HG03066 (cell line): ENCODE results near the gene GOLGA3.
A peak's percentile ranks its signal among the peaks of the same experiment; 100 is the strongest.
"Not testable (repeated sequence)": the region's sequence is repeated elsewhere in the genome, so short reads cannot be mapped to it uniquely, and the experiment has no call there.

Experiments used
- ATAC-seq: cut with Tn5 transposase; IDR thresholded peaks from one replicate; pipeline ENCODE4 v1.9.1; 2021; ENCODE audit warnings: low read depth; ENCODE audit not compliant: unreplicated experiment

GOLGA3 gene

GRCh38 chr12:132844681-132845080 is 16.0 kb upstream of the GOLGA3 start:
- ATAC-seq, result not testable (repeated sequence)

- ATAC-seq, result no peak
Observed at GRCh38 chr12:132842449-132843045, 13.9 kb upstream of the GOLGA3 start.

DNA sequence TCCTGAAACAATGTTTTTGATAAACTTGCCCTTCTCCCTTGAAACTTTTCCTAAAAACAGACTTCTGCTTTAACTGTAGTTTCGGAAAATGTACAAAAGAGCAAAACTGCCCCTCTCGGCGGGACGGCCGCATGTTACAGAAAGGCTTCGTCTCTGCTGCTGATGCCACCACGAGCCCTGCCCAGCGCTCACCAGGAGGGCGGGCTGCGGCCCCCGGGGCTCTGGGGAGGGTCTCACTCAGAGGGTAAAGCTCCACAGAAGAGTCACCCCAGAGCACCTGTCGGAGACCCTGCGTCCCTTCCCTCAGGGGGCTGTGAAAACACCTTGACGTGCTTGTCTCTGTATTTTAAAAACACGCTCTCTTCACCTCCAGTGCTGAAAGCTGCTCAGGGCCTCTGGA is 12.5 kb upstream of the GOLGA3 start:
- ATAC-seq, result no peak

DNA sequence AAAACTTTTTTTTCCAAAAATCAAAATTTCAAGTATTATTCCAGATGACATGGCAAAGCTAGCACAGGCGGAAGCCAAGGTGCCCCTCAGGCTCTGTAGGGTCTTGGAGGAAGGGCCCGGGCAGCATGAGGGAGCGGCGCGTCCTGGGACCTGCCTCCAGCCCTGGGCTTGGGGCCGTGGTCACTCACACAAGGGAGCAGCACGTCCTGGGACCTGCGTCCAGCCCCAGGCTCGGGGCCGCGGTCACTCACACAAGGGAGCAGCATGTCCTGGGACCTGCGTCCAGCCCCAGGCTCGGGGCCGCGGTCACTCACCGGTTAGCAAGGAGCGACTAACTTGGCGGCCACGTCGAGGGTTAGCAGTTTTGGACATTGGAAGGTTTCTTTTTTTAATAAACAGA is 11.9 kb upstream of the GOLGA3 start:
- no peak for ATAC-seq

DNA sequence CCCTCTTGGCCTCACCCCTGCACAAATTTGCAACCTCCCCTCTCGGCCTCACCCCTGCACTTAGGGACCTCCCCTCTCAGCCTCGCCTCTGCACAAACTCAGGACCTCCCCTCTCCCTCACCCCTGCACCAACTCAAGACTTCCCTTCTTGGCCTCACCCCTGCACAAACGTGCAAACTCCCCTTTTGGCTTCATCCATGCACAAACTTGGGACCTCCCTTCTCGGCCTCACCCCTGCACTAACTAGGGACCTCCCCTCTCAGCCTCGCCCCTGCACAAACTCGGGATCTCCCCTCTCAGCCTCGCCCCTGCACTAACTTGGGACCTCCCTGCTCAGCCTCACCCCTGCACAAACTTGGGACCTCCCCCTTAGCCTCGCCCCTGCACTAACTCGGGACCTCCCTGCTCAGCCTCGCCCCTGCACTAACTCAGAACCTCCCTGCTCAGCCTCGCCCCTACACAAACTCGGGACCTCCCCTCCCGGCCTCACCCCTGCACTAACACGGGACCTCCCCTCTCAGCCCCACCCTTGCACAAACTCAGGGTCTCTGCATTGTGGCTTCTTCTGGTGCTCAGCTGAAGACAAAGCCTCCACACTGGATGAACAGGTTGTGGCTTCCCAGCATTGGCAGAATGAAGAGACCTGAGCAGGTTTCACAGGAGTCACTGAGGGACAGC is 11.0 kb upstream of the GOLGA3 start:
- ATAC-seq, result no peak

- no peak for ATAC-seq
Observed at GRCh38 chr12:132838410-132839080, 9.9 kb upstream of the GOLGA3 start.

DNA sequence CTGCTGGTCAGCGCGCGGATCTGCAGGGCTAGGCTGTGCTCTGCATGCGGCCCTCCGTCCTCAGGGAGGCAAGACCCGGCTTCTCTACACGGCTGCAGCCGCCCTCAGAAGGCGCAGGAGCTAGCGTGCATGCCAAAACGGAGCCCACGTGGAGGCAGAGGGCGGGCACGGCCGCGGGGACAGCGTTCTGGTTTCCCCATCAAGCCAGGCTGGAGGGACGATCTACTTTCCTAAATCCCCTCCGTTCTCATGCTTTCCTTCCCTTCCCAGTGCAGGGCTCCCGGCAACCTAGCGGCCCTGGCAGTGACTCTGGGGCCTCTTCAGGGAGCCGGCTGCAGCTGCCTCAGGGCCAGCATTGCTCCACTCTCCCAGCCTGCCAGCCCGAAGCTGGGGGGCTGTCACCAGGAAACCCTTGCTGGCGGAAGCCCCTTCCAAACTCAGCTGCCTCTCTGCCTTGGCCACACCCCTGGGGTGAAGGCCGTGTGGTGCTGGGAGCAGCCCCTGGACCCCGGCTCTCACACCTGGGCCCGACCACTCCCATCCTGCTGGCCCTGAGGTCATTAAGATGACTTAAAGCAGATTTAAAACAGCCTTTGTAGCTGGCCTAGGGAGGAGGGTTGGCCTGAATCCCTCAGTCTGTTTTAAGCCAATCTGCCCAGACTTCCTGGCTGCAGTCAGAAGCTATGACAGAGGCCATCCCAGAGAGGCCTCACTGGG is 9.2 kb upstream of the GOLGA3 start:
- no peak for ATAC-seq

DNA sequence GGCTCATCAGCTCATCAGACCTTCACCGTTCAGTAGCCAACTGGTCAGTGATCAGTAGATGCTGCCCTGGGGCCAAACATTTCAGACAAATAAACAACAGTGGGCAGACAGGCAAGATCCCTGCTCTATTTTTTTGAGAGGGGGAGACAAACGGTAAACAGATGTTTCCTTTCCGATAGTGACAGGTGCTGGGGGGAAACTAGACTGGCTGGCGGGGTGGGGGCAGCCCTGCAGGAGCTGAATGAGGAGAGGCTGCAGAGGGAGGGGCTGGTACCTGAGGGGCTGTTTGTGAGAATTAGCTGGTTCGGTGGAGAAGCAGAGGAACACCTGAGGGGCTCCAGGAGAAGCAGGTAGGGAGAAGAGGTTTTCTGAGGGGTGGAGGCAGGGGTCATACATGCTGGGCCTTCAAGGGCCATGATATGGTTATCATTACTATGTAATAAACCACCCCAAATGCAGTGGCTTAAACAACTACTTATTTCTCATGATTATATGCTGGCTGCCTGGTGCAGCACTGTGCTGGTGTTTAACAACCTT is 8.2 kb upstream of the GOLGA3 start:
- ATAC-seq, result no peak

GRCh38 chr12:132836230-132836629 is 7.6 kb upstream of the GOLGA3 start:
- ATAC-seq, result not testable (repeated sequence)

DNA sequence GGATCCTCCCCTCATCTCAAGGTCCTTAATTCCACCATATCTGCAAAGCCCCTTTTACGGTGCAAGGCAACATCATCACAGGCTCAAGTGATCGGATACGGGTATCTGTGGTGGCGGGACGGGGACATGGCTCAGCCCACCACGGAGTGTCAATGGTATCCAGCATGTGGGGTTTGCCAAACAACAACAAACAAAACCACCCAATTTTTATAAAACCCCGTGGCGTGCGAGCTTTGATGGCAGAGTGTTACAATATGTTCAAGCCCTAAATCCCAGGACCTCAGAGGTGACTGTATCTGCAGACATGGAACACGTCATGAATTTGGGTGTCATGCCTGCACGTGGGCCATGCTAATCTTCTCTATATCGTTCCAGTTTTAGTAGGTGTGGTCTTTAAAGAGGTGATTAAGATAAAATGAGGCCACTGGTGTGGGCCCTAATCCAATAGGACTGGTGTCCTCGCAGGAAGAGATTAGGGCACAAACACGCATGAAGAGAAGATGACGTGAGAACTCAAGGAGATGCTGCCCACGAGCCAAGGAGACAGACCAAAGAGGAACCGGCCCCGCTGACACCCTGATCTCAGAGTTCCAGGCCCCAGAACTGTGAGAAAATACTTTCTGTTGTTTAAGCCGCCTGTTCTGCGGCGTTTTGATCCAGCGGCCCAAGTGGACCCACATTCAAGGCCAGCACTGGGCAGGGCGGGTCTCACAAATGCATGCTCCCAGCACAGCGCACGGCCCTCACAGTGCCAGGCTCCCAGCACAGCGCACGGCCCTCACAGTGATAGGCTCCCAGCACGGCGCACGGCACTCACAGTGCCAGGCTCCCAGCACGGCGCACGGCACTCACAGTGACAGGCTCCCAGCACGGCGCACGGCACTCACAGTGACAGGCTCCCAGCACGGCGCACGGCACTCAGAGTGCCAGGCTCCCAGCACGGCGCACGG is 6.7 kb upstream of the GOLGA3 start:
- ATAC-seq, result no peak

DNA sequence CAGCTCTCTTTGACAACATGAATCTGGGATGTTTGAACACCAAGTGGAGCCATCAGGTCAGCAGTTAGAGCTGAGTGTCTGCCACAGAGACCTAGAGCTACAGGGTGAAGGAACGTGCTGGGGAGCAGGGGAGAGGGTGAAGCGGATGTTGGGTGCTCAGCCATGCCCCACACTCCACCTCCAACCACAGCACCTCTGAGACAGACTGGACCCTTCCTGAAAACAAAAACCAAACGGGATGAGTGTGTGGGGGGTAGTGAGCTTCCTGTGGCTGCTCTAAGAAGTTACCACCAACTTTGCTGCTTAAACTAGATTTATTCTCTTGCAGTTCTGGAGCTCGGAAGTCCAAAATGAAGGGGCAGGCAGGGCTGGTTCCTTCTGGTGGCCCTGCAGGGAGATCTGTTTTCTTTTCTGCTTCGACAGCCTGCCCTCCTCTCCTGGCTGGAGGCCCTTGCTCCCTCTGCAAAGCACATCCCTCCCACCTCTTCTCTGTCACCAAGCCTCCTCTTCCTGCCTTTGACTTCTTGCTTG is 5.6 kb upstream of the GOLGA3 start:
- ATAC-seq, result no peak

- no peak for ATAC-seq
Observed at GRCh38 chr12:132833341-132833740, 4.7 kb upstream of the GOLGA3 start.

DNA sequence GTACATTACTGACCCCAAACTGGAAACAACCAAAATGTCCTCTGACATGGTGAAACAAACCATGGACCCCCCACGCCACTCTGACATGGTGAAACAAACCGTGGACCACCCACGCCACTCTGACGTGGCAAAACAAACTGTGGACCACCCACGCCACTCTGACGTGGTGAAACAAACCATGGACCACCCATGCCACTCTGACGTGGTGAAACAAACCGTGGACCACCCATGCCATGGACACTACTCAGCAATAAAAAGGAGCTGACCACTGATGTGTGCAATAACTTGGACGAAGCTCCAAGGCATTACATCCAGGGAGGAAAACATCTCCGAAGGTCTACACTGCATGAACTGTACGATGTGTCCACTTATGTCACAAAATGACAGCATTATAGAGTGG is 3.1 kb upstream of the GOLGA3 start:
- ATAC-seq, result no peak

GRCh38 chr12:132827763-132828703 is 636 bp downstream of the GOLGA3 start:
- ATAC-seq, result peak; percentile 27

GRCh38 chr12:132825861-132826260 is 2.8 kb downstream of the GOLGA3 start:
- ATAC-seq, result no peak

DNA sequence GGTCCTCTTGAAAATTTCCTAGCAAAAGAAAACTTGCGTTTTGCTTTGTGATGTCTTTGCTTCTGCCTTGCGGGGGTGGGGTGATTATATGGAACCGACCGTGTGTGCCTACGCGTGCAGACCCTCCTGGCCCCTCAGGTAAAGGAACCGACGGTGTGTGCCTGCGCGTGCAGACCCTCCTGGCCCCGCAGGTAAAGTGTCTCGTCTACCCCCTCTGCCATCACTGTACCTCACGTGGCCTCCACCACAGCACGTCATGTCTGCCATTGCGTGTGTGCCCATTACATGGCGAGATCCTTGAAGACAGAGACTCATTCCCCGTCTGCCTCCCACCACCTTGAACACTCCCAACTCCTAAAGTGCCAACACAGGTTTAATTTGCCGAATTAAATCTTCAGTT is 3.6 kb downstream of the GOLGA3 start:
- ATAC-seq, result no peak

DNA sequence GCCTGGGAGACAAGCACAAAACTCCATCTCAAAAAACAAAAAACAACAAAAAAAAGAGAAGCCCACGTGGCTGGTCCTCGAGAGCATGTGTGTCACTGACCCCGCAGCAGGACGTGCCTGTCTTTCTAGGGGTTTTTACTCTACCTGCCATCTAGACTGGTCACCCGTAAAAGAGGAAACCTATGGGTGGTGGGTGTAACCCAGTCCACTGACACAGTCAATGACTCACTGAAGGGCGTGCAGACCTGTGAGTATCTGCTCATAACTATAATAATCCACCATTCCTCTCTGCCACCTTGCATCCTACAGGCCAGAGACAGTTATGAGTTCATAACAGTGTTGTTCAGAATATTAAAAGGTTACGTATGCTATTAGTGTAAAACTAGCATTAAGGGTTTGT is 4.6 kb downstream of the GOLGA3 start:
- ATAC-seq, result no peak

GRCh38 chr12:132818562-132818961 is 10.1 kb downstream of the GOLGA3 start:
- no peak for ATAC-seq

GRCh38 chr12:132814232-132814631 is 14.4 kb downstream of the GOLGA3 start:
- no peak for ATAC-seq
